GM10248 (cell line): ENCODE results near the gene CDR2L.

Source experiments
- CTCF ChIA-PET: fragments of 300-600 bp; sonication (Branson Sonifier 250); formaldehyde crosslinking; extraction: SDS; loops from one replicate; lab custom pipeline; 2021; ENCODE audit warnings: antibody characterized with exemption; lab: Yijun Ruan, JAX
- POLR2A ChIA-PET: fragments of 350-650 bp; sonication (Branson Sonifier 250); formaldehyde crosslinking; extraction: SDS; loops from one replicate; lab custom pipeline; 2020; ENCODE audit warnings: antibody characterized with exemption; lab: Yijun Ruan, JAX
- DNase-seq: peaks from one replicate; pipeline ENCODE4 v3.0.0; 2012; ENCODE audit errors: extremely low spot score
- CTCF ChIP-seq: IDR thresholded peaks from 2 replicates; pipeline ENCODE4 v1.5.1; 2012; ENCODE audit warnings: mild to moderate bottlenecking, low read depth; ENCODE audit errors: extremely low read depth, missing control alignments, control extremely low read depth

CDR2L gene

GRCh38 chr17:75048249-75048878 is 60.9 kb downstream of the CDR2L start:
- no peak for TF ChIP-seq CTCF
- no peak for DNase-seq
- CTCF ChIA-PET, result interaction anchor here (0.6 to 2.9 kb wide), 10 partner anchors 9 to 153 kb away, joined by 3 to 13 read pairs (median 4); no protein-coding TSS in a partner anchor
- POLR2A ChIA-PET, result interaction anchor here (1.4 kb wide), 1 partner anchor 15 kb away, joined by 3 read pairs; no protein-coding TSS in a partner anchor

- CTCF ChIA-PET, result interaction anchor here (0.9 to 2.9 kb wide), 10 partner anchors 8 to 153 kb away, joined by 3 to 13 read pairs (median 4); partner anchors contain the start of gene NT5C
- no peak for TF ChIP-seq CTCF
- POLR2A ChIA-PET, result no interaction called here
- DNase-seq, result no peak
Measured at GRCh38 chr17:75049057-75049456, 61.6 kb downstream of the CDR2L start.

GRCh38 chr17:75049706-75050105 is 62.3 kb downstream of the CDR2L start:
- CTCF ChIA-PET, result interaction anchor here (0.9 to 2.9 kb wide), 5 partner anchors 10 to 91 kb away, joined by 3 to 13 read pairs (median 4); partner anchors contain the start of gene NT5C
- no peak for TF ChIP-seq CTCF
- POLR2A ChIA-PET, result interaction anchor here (0.8 kb wide), 1 partner anchor 80 kb away, joined by 4 read pairs; no protein-coding TSS in a partner anchor
- DNase-seq, result no peak

- no peak for DNase-seq
- no peak for TF ChIP-seq CTCF
- ChIA-PET CTCF (interaction anchor here (1.2 kb wide), 1 partner anchor 9 kb away, joined by 4 read pairs; no protein-coding TSS in a partner anchor), POLR2A (no interaction called here)
Measured at GRCh38 chr17:75051941-75052340, 64.5 kb downstream of the CDR2L start.
